ENCODE results near the gene TRPV5. TPM values are rescaled to one million over a fixed set of nuclear protein-coding genes. Genes with fewer than 3 reads are reported as not detected.

Gene TRPV5
- total and polyA plus RNA-seq, 2 of the 8 experiments (the other 6 are each of a cell fraction or from before 2014, with no cell fraction given): 0.03 TPM; not detected in 1

- WGBS, 2 experiments (ENCODE audit: extremely low coverage in 1 of 2, insufficient coverage in 1 of 2, insufficient read length in 1 of 2, insufficient replicate concordance in 2 of 2, low coverage in 1 of 2, low lambda C conversion rate in 2 of 2, missing lambda C conversion rate in 1 of 2): 95% methylated on average over 2 of the region's 2 CpGs; no CpG with 5 or more reads in 1 of the 2 experiments
- H2AFZ ChIP-seq (ENCODE audit: low read length): no peak overlapping the region
- H3K4me2 ChIP-seq (ENCODE audit: insufficient read depth in 1 of 2, low read depth in 2 of 2, low read length in 2 of 2): no peak overlapping the region
- H3K4me1 ChIP-seq (replicated peaks in 1 of 4; ENCODE audit: control insufficient read depth in 3 of 4, insufficient read depth in 4 of 4, low read length in 3 of 4): no peaks in the 10 kb centered on the region
- no peaks in the 10 kb centered on the region for H3K36me3 ChIP-seq (ENCODE audit: control insufficient read depth in 2 of 4, insufficient read depth in 4 of 4, low read length in 3 of 4)
- no peak overlapping the region for H4K8ac ChIP-seq (ENCODE audit: extremely low read depth, insufficient read depth, low read length)
- ChIA-PET CTCF (ENCODE audit: partially characterized antibody) (interaction anchor here (1.1 to 4.3 kb wide), 2 partner anchors 12 to 19 kb away, joined by 4 to 31 read pairs; no protein-coding TSS in a partner anchor), POLR2A (ENCODE audit: partially characterized antibody) (no interaction called here)
- no peak overlapping the region for H2BK15ac ChIP-seq (ENCODE audit: low read length)
- no peaks in the 10 kb centered on the region for H3K27me3 ChIP-seq (replicated peaks in 1 of 4; ENCODE audit: control insufficient read depth in 3 of 4, extremely low read depth in 1 of 4, insufficient read depth in 3 of 4, low read length in 3 of 4)
- no peak overlapping the region for H3K14ac ChIP-seq (ENCODE audit: insufficient read length)
- no peak for FAIRE-seq
- H3K27ac ChIP-seq (ENCODE audit: low read depth, low read length): no peak overlapping the region
- no peaks in the 10 kb centered on the region for H3K79me2 ChIP-seq (ENCODE audit: control insufficient read depth in 1 of 2, insufficient read depth in 2 of 2, low read length in 2 of 2)
- no peak overlapping the region for H4K5ac ChIP-seq (ENCODE audit: insufficient read length, low read depth, low read length)
- no peaks in the 10 kb centered on the region for H4K20me1 ChIP-seq (replicated peaks in 1 of 2; ENCODE audit: control insufficient read depth in 1 of 2, insufficient read depth in 2 of 2, low read length in 2 of 2)
- no peaks in the 10 kb centered on the region for H3K23me2 ChIP-seq (ENCODE audit: low read depth, low read length)
- H3K4ac ChIP-seq (replicated peaks; ENCODE audit: insufficient read length, low read depth, low read length): no peak overlapping the region
- H2BK120ac ChIP-seq (replicated peaks; ENCODE audit: low read depth, low read length): no peak overlapping the region
- no peak overlapping the region for H3K18ac ChIP-seq (ENCODE audit: extremely low read depth, low read length)
- H3K4me3 ChIP-seq (ENCODE audit: extremely low read depth in 1 of 4, insufficient read depth in 2 of 4, low read depth in 3 of 4, low read length in 4 of 4): no peak overlapping the region
- H2BK5ac ChIP-seq (ENCODE audit: low read depth, low read length): no peak overlapping the region
- H3K56ac ChIP-seq (replicated peaks; ENCODE audit: insufficient read length, low read depth, low read length): no peak overlapping the region
- no peak overlapping the region for H2BK12ac ChIP-seq (ENCODE audit: low read depth, low read length)
- no peak overlapping the region for H3K23ac ChIP-seq (ENCODE audit: insufficient read length)
- no peaks in the 10 kb centered on the region for H3K79me1 ChIP-seq (ENCODE audit: low read depth, low read length)
- no peaks in the 10 kb centered on the region for H3K9me3 ChIP-seq (ENCODE audit: insufficient read depth in 2 of 2, low read depth in 1 of 2, low read length in 1 of 2)
- H2BK20ac ChIP-seq (ENCODE audit: low read length): no peak overlapping the region
- no peak overlapping the region for H3K9ac ChIP-seq (replicated peaks in 1 of 4; ENCODE audit: extremely low read depth in 1 of 4, low read depth in 3 of 4, low read length in 3 of 4)
- DNase-seq (ENCODE audit: low read depth in 1 of 2, low spot score in 2 of 2): no peak
- no peak overlapping the region for H4K91ac ChIP-seq (replicated peaks; ENCODE audit: insufficient read length, low read length)
- H2AK5ac ChIP-seq (ENCODE audit: low read depth, low read length): no peak overlapping the region
- TF ChIP-seq GTF2F1 (IDR thresholded peaks at IDR 0.05; ENCODE audit: borderline replicate concordance, low read depth, low read length): no peak
- no peak for TF ChIP-seq POLR2A (IDR thresholded peaks at IDR 0.05; ENCODE audit: control extremely low read depth in 1 of 2, low read depth in 2 of 2, low read length in 2 of 2)
Observed at GRCh38 chr7:142913566-142913965, 20.0 kb downstream of the TRPV5 start.

All from H1 (cell line).